Neutrophil (primary cell): Measurements from ENCODE around the gene THRAP3.

Source experiments
- H3K27ac ChIP-seq: fragments of 200-600 bp; sonication (generic); 2 replicates; pipeline ENCODE4 v1.5.1; 2016; ENCODE audit warnings: mild to moderate bottlenecking, moderate library complexity
- H3K27me3 ChIP-seq: fragments of 200-600 bp; sonication (generic); 2 replicates; pipeline ENCODE4 v1.6.0; 2016; ENCODE audit warnings: mild to moderate bottlenecking
- H3K36me3 ChIP-seq: fragments of 200-600 bp; sonication (generic); 2 replicates; pipeline ENCODE4 v1.5.1; 2017
- H3K4me1 ChIP-seq, 2 experiments: fragments of 200-600 bp in 1 of 2; sonication (generic) in 1 of 2; 1 replicate in 1 of 2; 2 replicates in 1 of 2; pipeline versions ENCODE4 v1.5.1 to v1.6.1; 2013 to 2016; ENCODE audit warnings: low read depth in 1 of 2, low read length in 1 of 2, mild to moderate bottlenecking in 1 of 2, moderate library complexity in 1 of 2; ENCODE audit not compliant: control insufficient read depth in 1 of 2, insufficient read depth in 1 of 2
- H3K4me3 ChIP-seq, 2 experiments: fragments of 200-600 bp in 1 of 2; sonication (generic) in 1 of 2; 1 replicate in 1 of 2; 2 replicates in 1 of 2; pipeline ENCODE4 v1.5.1; 2013 to 2016; ENCODE audit warnings: low read depth in 1 of 2, low read length in 1 of 2, mild to moderate bottlenecking in 1 of 2, moderate library complexity in 1 of 2
- H3K9me3 ChIP-seq: fragments of 200-600 bp; sonication (generic); 2 replicates; pipeline ENCODE4 v1.5.1; 2016
- TF ChIP-seq, protein P1 (sequence below): fragments of 200-600 bp; sonication (generic); IDR thresholded peaks from 2 replicates; pipeline ENCODE4 v1.5.1; 2016; ENCODE audit warnings: antibody characterized with exemption

THRAP3 gene

GRCh38 chr1:36337830-36338229 is 113.6 kb downstream of the THRAP3 start:
- Histone ChIP-seq H3K36me3 (peaks cover 39% of the 10 kb centered on the region), H3K27me3 (no peaks in the 10 kb centered on the region), H3K4me1 (peaks cover 42 to 45% of the 10 kb centered on the region in 2 experiments), H3K27ac (peak overlapping the region; percentile 88), H3K9me3 (no peaks in the 10 kb centered on the region), H3K4me3 (no peak overlapping the region)
- TF ChIP-seq, protein P1, sequence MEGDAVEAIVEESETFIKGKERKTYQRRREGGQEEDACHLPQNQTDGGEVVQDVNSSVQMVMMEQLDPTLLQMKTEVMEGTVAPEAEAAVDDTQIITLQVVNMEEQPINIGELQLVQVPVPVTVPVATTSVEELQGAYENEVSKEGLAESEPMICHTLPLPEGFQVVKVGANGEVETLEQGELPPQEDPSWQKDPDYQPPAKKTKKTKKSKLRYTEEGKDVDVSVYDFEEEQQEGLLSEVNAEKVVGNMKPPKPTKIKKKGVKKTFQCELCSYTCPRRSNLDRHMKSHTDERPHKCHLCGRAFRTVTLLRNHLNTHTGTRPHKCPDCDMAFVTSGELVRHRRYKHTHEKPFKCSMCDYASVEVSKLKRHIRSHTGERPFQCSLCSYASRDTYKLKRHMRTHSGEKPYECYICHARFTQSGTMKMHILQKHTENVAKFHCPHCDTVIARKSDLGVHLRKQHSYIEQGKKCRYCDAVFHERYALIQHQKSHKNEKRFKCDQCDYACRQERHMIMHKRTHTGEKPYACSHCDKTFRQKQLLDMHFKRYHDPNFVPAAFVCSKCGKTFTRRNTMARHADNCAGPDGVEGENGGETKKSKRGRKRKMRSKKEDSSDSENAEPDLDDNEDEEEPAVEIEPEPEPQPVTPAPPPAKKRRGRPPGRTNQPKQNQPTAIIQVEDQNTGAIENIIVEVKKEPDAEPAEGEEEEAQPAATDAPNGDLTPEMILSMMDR: no peak

DNA sequence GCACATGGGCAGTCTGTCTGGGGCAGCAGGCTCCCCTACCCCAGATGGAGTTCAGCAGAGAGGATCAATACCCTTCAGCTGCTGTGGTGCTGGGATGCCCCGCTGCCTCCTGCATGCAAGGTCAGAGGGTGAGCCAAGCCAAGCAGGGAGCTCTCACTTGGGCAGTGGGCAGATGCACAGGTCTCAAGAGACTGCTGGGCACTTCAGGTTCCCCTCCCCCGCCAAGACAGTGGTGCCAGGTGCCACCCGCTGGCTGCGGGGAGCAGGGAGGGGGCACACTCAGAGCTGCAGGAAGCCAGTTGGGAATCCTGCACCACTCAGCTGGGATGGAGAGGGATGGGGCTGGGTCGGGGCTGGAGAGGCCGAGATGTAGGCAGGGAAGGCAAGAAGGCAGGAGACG is 115.0 kb downstream of the THRAP3 start:
- Histone ChIP-seq H3K36me3 (peaks cover 53% of the 10 kb centered on the region), H3K27ac (peak overlapping the region; percentile 88)

GRCh38 chr1:36339615-36340014 is 115.4 kb downstream of the THRAP3 start:
- Histone ChIP-seq H3K27ac (peak overlapping the region; percentile 88), H3K36me3 (peaks cover 57% of the 10 kb centered on the region), H3K4me3 (no peak overlapping the region), H3K4me1 (peaks cover 60 to 62% of the 10 kb centered on the region in 2 experiments), H3K27me3 (no peaks in the 10 kb centered on the region), H3K9me3 (no peaks in the 10 kb centered on the region)
- TF ChIP-seq, protein P1: no peak

More for the DNA sequence above, 115.0 kb downstream of the THRAP3 start:
- Histone ChIP-seq H3K9me3 (no peaks in the 10 kb centered on the region), H3K4me1 (peaks cover 56 to 59% of the 10 kb centered on the region in 2 experiments), H3K27me3 (no peaks in the 10 kb centered on the region), H3K4me3 (peak overlapping the region in 1 of 2 experiments; percentile 22)
- TF ChIP-seq, protein P1: no peak

- no peaks in the 10 kb centered on the region for H3K27me3 ChIP-seq
- peak overlapping the region; percentile 88 for H3K27ac ChIP-seq
- H3K4me3 ChIP-seq: no peak overlapping the region
- TF ChIP-seq, protein P1: no peak
- no peaks in the 10 kb centered on the region for H3K9me3 ChIP-seq
- peaks cover 78% of the 10 kb centered on the region for H3K36me3 ChIP-seq
- H3K4me1 ChIP-seq: peaks cover 62 to 65% of the 10 kb centered on the region in 2 experiments
These were observed 117.5 kb downstream of the THRAP3 start for GRCh38 chr1:36341626-36342320.

- TF ChIP-seq, protein P1: peak; percentile 81
- peak overlapping the region; percentile 88 for H3K27ac ChIP-seq
- peaks cover 86% of the 10 kb centered on the region for H3K36me3 ChIP-seq
- peaks cover 56 to 61% of the 10 kb centered on the region in 2 experiments for H3K4me1 ChIP-seq
- no peaks in the 10 kb centered on the region for H3K27me3 ChIP-seq
- peak overlapping the region in 1 of 2 experiments; percentile 2 for H3K4me3 ChIP-seq
- H3K9me3 ChIP-seq: no peaks in the 10 kb centered on the region
These were observed 118.4 kb downstream of the THRAP3 start for GRCh38 chr1:36342426-36343185.
